Keratinocyte (primary cell): ENCODE data around the gene ARNT2. TPM values are rescaled to one million over a fixed set of nuclear protein-coding genes. Genes with fewer than 3 reads are reported as not detected.

Experiments used
- DNase-seq: peaks from one replicate; pipeline ENCODE4 v3.0.0-alpha.2; 2011; ENCODE audit warnings: low read depth, missing footprints, low spot score
- FAIRE-seq: peaks from 2 replicates; lab custom pipeline; 2011; peaks lifted over from hg19 to GRCh38; lab: Jason Lieb, UNC
- H2AFZ ChIP-seq: 2 replicates; pipeline ENCODE4 v1.6.0; 2012; ENCODE audit warnings: low read length, control low read depth, inconsistent platforms; ENCODE audit not compliant: control insufficient read depth
- H3K27ac ChIP-seq: 2 replicates; pipeline ENCODE4 v1.5.1; 2011; ENCODE audit warnings: low read length; ENCODE audit not compliant: control insufficient read depth, insufficient read depth
- H3K27me3 ChIP-seq: 3 replicates; pipeline ENCODE4 v1.6.0; 2011; ENCODE audit warnings: low read length; ENCODE audit not compliant: control insufficient read depth, insufficient read depth; ENCODE audit errors: extremely low read depth
- H3K36me3 ChIP-seq, 2 experiments: 2 replicates in 1 of 2; 3 replicates in 1 of 2; pipeline ENCODE4 v1.5.1; 2011; ENCODE audit warnings: low read length in 2 of 2, mild to moderate bottlenecking in 1 of 2; ENCODE audit not compliant: control insufficient read depth in 2 of 2, insufficient read depth in 2 of 2; ENCODE audit errors: extremely low read depth in 1 of 2
- H3K4me1 ChIP-seq: 3 replicates; pipeline ENCODE4 v1.5.1; 2011; ENCODE audit warnings: low read length; ENCODE audit not compliant: control insufficient read depth, insufficient read depth; ENCODE audit errors: extremely low read depth
- H3K4me2 ChIP-seq: 3 replicates; pipeline ENCODE4 v1.6.0; 2011; ENCODE audit warnings: low read depth, low read length; ENCODE audit not compliant: control insufficient read depth, insufficient read depth; ENCODE audit errors: extremely low read depth
- H3K4me3 ChIP-seq, 3 experiments: fragments of 200-600 bp in 1 of 3; sonication (generic) in 1 of 3; 2 replicates in 2 of 3; 3 replicates in 1 of 3; pipeline ENCODE4 v1.5.1; 2011 to 2016; ENCODE audit warnings: low read length in 3 of 3, mild to moderate bottlenecking in 3 of 3, control low read depth in 2 of 3, inconsistent platforms in 1 of 3, low read depth in 1 of 3, mixed read lengths in 1 of 3, mixed run types in 1 of 3, moderate library complexity in 1 of 3; ENCODE audit not compliant: control insufficient read depth in 2 of 3, insufficient read depth in 2 of 3; ENCODE audit errors: extremely low read depth in 1 of 3
- H3K79me2 ChIP-seq: 2 replicates; pipeline ENCODE4 v1.6.0; 2012; ENCODE audit warnings: low read length; ENCODE audit not compliant: control insufficient read depth, insufficient read depth
- H3K9ac ChIP-seq: 3 replicates; pipeline ENCODE4 v1.6.0; 2011; ENCODE audit warnings: low read length; ENCODE audit not compliant: control insufficient read depth, insufficient read depth; ENCODE audit errors: extremely low read depth
- H3K9me1 ChIP-seq: 3 replicates; pipeline ENCODE4 v1.6.0; 2011; ENCODE audit warnings: low read length; ENCODE audit not compliant: control insufficient read depth, insufficient read depth; ENCODE audit errors: extremely low read depth
- H3K9me3 ChIP-seq: 2 replicates; pipeline ENCODE4 v1.5.1; 2012; ENCODE audit warnings: low read depth, low read length; ENCODE audit not compliant: control insufficient read depth
- H4K20me1 ChIP-seq: 3 replicates; pipeline ENCODE4 v1.6.0; 2011; ENCODE audit warnings: low read length; ENCODE audit not compliant: control insufficient read depth, insufficient read depth; ENCODE audit errors: extremely low read depth
- EZH2 ChIP-seq: IDR thresholded peaks from one replicate; pipeline ENCODE4 v1.6.1; 2012; ENCODE audit warnings: inconsistent platforms, mild to moderate bottlenecking, low read length, moderate library complexity
- dilution Hi-C: fragments of 300-500 bp; cut with MboI; formaldehyde crosslinking; loops from one replicate; pipeline ENCODE4 v1.7.0; 2020; ENCODE audit warnings: low sequenced_read_pairs; ENCODE audit not compliant: extremely low pct_ligation_motif_present
- polyA plus RNA-seq, 5 experiments: library from polyadenylated mRNA; depleted of rRNA in 3 of 5; stranded (reverse) in 3 of 5; stranded (forward) in 1 of 5; unstranded in 1 of 5; fragments of >200 nt; gene quantifications; 1 replicate in 1 of 5; 2 replicates in 3 of 5; 3 replicates in 1 of 5; pipeline versions ENCODE4 v1.2.1 to v1.2.3, GENCODE V29; 2011 to 2012; ENCODE audit warnings: missing spikeins in 2 of 5, low read depth in 1 of 5, low replicate concordance in 1 of 5
- TF ChIP-seq, protein P1 (sequence below), 3 experiments: IDR thresholded peaks in 1 of 3; conservative IDR thresholded peaks in 1 of 3; optimal IDR thresholded peaks in 1 of 3; 2 replicates in 2 of 3; 3 replicates in 1 of 3; pipeline versions ENCODE3 to v1.5.1; 2011; ENCODE audit warnings: low read length in 3 of 3, mild to moderate bottlenecking in 3 of 3, moderate library complexity in 2 of 3, control low read depth in 1 of 3, inconsistent platforms in 1 of 3; ENCODE audit not compliant: insufficient read depth in 2 of 3; ENCODE audit errors: extremely low read depth in 1 of 3

The ARNT2 gene
- polyA plus RNA-seq, 1 donor (not counting 4 experiments of a cell fraction or from before 2014, with no cell fraction given), result 0.16 TPM

DNA sequence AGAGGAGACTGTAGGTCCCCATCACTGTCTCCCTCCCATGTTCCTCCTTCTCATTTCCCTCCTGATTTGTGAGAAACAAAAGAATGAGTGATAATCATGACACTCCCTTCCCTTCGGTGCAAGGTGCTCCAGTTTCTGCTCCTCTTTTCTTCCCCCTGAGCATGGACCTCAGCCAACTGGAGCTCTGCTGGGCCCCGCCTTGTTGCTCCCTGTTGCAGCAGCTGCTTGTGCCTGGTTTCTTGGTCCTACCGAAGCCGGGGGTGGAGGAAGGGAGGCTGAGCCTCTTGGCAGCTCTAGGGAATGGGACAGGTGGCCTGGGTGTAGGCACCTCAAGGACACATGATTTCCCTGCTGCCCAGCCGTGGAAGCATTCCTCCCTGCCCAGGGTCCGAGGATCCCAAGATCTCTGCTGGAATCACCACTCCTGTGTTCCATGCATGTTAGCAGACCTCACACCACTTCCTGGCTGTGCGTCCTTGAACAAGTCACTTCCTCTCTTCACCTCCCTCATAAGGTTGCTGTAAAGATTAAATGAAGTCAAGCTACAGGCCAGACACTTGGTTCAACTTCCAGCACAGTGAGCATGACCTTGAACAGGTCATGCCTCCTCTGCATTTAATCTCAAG lies 159.3 kb downstream of the ARNT2 start:
- peak overlapping the region; percentile 41 for H2AFZ ChIP-seq
- H3K4me2 ChIP-seq, result no peak overlapping the region
- no peak for FAIRE-seq
- H3K27me3 ChIP-seq, result no peaks in the 10 kb centered on the region
- peaks cover 12% of the 10 kb centered on the region for H3K4me1 ChIP-seq
- no peaks in the 10 kb centered on the region for H3K79me2 ChIP-seq
- DNase-seq, result no peak
- H3K9me1 ChIP-seq, result no peaks in the 10 kb centered on the region
- TF ChIP-seq EZH2, result no peak
- TF ChIP-seq, protein P1, sequence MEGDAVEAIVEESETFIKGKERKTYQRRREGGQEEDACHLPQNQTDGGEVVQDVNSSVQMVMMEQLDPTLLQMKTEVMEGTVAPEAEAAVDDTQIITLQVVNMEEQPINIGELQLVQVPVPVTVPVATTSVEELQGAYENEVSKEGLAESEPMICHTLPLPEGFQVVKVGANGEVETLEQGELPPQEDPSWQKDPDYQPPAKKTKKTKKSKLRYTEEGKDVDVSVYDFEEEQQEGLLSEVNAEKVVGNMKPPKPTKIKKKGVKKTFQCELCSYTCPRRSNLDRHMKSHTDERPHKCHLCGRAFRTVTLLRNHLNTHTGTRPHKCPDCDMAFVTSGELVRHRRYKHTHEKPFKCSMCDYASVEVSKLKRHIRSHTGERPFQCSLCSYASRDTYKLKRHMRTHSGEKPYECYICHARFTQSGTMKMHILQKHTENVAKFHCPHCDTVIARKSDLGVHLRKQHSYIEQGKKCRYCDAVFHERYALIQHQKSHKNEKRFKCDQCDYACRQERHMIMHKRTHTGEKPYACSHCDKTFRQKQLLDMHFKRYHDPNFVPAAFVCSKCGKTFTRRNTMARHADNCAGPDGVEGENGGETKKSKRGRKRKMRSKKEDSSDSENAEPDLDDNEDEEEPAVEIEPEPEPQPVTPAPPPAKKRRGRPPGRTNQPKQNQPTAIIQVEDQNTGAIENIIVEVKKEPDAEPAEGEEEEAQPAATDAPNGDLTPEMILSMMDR (optimal IDR thresholded peaks at IDR 0.05 in 1 of 3, IDR thresholded peaks at IDR 0.05 in 1 of 3, conservative IDR thresholded peaks at IDR 0.05 in 1 of 3; ENCODE audit: extremely low read depth in 1 of 3, insufficient read depth in 2 of 3, low read length in 3 of 3), result no peak
- no peak overlapping the region for H3K4me3 ChIP-seq
- no peak overlapping the region for H3K9ac ChIP-seq
- dilution Hi-C loops, result no loop called here
- H4K20me1 ChIP-seq, result no peaks in the 10 kb centered on the region
- H3K27ac ChIP-seq, result no peak overlapping the region
- H3K36me3 ChIP-seq, result no peaks in the 10 kb centered on the region
- no peaks in the 10 kb centered on the region for H3K9me3 ChIP-seq

DNA sequence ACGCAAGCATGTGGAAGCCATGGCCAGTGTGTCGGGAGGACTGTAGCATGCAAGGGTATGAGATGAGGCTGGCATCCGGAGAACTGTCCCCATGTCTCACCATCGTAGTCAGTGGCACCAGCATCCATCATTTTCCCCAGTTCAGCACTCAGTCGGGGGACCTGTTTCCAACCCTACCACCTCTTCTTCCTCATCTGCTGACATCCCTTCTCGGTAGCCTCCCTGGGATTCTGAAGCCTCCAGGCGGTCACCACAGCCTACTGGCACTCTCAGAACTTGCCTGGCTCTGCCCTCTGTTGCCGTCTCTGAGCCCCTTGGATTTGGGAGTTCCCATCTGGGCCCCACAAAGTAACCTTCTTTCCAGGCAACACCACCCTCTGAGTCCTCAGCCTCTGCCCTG lies 159.9 kb downstream of the ARNT2 start:
- FAIRE-seq (no peak), DNase-seq (no peak)
- H3K27me3 ChIP-seq, result no peaks in the 10 kb centered on the region
- no peak overlapping the region for H2AFZ ChIP-seq
- no peaks in the 10 kb centered on the region for H3K79me2 ChIP-seq
- no peaks in the 10 kb centered on the region for H3K9me3 ChIP-seq
- H3K27ac ChIP-seq, result no peak overlapping the region
- no peak overlapping the region for H3K4me3 ChIP-seq
- dilution Hi-C loops, result no loop called here
- no peak overlapping the region for H3K9ac ChIP-seq
- H3K4me2 ChIP-seq, result no peak overlapping the region
- H4K20me1 ChIP-seq, result no peaks in the 10 kb centered on the region
- no peaks in the 10 kb centered on the region for H3K9me1 ChIP-seq
- TF ChIP-seq, protein P1 (optimal IDR thresholded peaks at IDR 0.05 in 1 of 3, IDR thresholded peaks at IDR 0.05 in 1 of 3, conservative IDR thresholded peaks at IDR 0.05 in 1 of 3; ENCODE audit: extremely low read depth in 1 of 3, insufficient read depth in 2 of 3, low read length in 3 of 3), result no peak
- TF ChIP-seq EZH2, result no peak
- H3K36me3 ChIP-seq, result no peaks in the 10 kb centered on the region
- H3K4me1 ChIP-seq, result peaks cover 15% of the 10 kb centered on the region
